Mucosa of rectum (tissue), 2 donors: ENCODE results near the gene GPR141.

ENCODE experiments used
- H3K27ac ChIP-seq, 2 donors: one replicate each; pipeline ENCODE4 v1.7.0; 2013; ENCODE audit warnings: inconsistent platforms in 2 of 2, low read depth in 2 of 2, low read length in 2 of 2
- H3K27me3 ChIP-seq, 2 donors: one replicate each; pipeline ENCODE4 v1.7.0; 2013; ENCODE audit warnings: low read length in 2 of 2; ENCODE audit not compliant: control insufficient read depth in 2 of 2, insufficient read depth in 2 of 2
- H3K36me3 ChIP-seq, 2 donors: one replicate each; pipeline ENCODE4 v1.7.0; 2013; ENCODE audit warnings: low read length in 2 of 2; ENCODE audit not compliant: control insufficient read depth in 2 of 2, insufficient read depth in 2 of 2
- H3K4me1 ChIP-seq, 2 donors: one replicate each; pipeline ENCODE4 v1.7.0; 2013; ENCODE audit warnings: low read length in 2 of 2, mild to moderate bottlenecking in 1 of 2; ENCODE audit not compliant: control insufficient read depth in 2 of 2, insufficient read depth in 2 of 2
- H3K4me3 ChIP-seq, 2 donors: one replicate each; pipeline ENCODE4 v1.7.0; 2013; ENCODE audit warnings: low read length in 2 of 2
- H3K9ac ChIP-seq, 2 donors: one replicate each; pipeline ENCODE4 v1.7.0; 2013; ENCODE audit warnings: low read length in 2 of 2, low read depth in 1 of 2, mild to moderate bottlenecking in 1 of 2
- H3K9me3 ChIP-seq, 2 donors: one replicate each; pipeline ENCODE4 v1.7.0; 2013; ENCODE audit warnings: low read length in 2 of 2; ENCODE audit not compliant: control insufficient read depth in 2 of 2
- donor health status: healthy.
- donor health status: Normal muscosa, but diverticular disease.

Gene GPR141

GRCh38 chr7:37683246-37684120 lies at the start of gene GPR141:
Gene GPR141 (plus strand): TSS chr7:37683766. CDS start chr7:37740394, 56,628 bp downstream.
- H3K9me3 ChIP-seq, result peaks cover 0 to 5% of the 10 kb centered on the region in 2 donors
- H3K27me3 ChIP-seq, result no peaks in the 10 kb centered on the region
- H3K9ac ChIP-seq, result no peak within 1 kb of the TSS
- H3K4me3 ChIP-seq, result peak within 1 kb of the TSS in 1 of 2 donors; percentile 2
- H3K36me3 ChIP-seq, result no peaks in the 10 kb centered on the region
- H3K27ac ChIP-seq, result no peak within 1 kb of the TSS
- H3K4me1 ChIP-seq, result no peaks in the 10 kb centered on the region

GRCh38 chr7:37635346-37635745 lies 48.2 kb upstream of the GPR141 start:
- no peaks in the 10 kb centered on the region for H3K4me1 ChIP-seq
- H3K27me3 ChIP-seq, result no peaks in the 10 kb centered on the region
- peaks cover 4 to 5% of the 10 kb centered on the region in 2 donors for H3K9me3 ChIP-seq
- no peaks in the 10 kb centered on the region for H3K36me3 ChIP-seq
- H3K9ac ChIP-seq, result no peak overlapping the region
- no peak overlapping the region for H3K4me3 ChIP-seq
- no peak overlapping the region for H3K27ac ChIP-seq

GRCh38 chr7:37642028-37642540 lies 41.5 kb upstream of the GPR141 start:
- no peaks in the 10 kb centered on the region for H3K36me3 ChIP-seq
- no peak overlapping the region for H3K4me3 ChIP-seq
- H3K9ac ChIP-seq, result no peak overlapping the region
- no peaks in the 10 kb centered on the region for H3K27me3 ChIP-seq
- peaks cover 0 to 3% of the 10 kb centered on the region in 2 donors for H3K9me3 ChIP-seq
- no peak overlapping the region for H3K27ac ChIP-seq
- H3K4me1 ChIP-seq, result no peaks in the 10 kb centered on the region

- Histone ChIP-seq H3K9me3 (peaks cover 0 to 3% of the 10 kb centered on the region in 2 donors), H3K36me3 (no peaks in the 10 kb centered on the region), H3K27me3 (no peaks in the 10 kb centered on the region), H3K4me3 (no peak overlapping the region), H3K9ac (no peak overlapping the region), H3K4me1 (no peaks in the 10 kb centered on the region), H3K27ac (no peak overlapping the region)
Observed at GRCh38 chr7:37643876-37644275, 39.7 kb upstream of the GPR141 start.

GRCh38 chr7:37645282-37646050 lies 38.1 kb upstream of the GPR141 start:
- Histone ChIP-seq H3K27ac (no peak overlapping the region), H3K27me3 (no peaks in the 10 kb centered on the region), H3K36me3 (no peaks in the 10 kb centered on the region), H3K9me3 (peaks cover 0 to 3% of the 10 kb centered on the region in 2 donors), H3K9ac (no peak overlapping the region), H3K4me1 (no peaks in the 10 kb centered on the region), H3K4me3 (peak overlapping the region in 1 of 2 donors; percentile 27)

- Histone ChIP-seq H3K27me3 (no peaks in the 10 kb centered on the region), H3K36me3 (no peaks in the 10 kb centered on the region), H3K27ac (no peak overlapping the region), H3K4me3 (no peak overlapping the region), H3K9ac (no peak overlapping the region), H3K4me1 (no peaks in the 10 kb centered on the region), H3K9me3 (peaks cover 0 to 3% of the 10 kb centered on the region in 2 donors)
Observed at GRCh38 chr7:37656913-37657530, 26.5 kb upstream of the GPR141 start.

GRCh38 chr7:37657816-37658215 lies 25.8 kb upstream of the GPR141 start:
- H3K4me3 ChIP-seq, result no peak overlapping the region
- no peaks in the 10 kb centered on the region for H3K27me3 ChIP-seq
- no peaks in the 10 kb centered on the region for H3K4me1 ChIP-seq
- H3K36me3 ChIP-seq, result no peaks in the 10 kb centered on the region
- no peak overlapping the region for H3K9ac ChIP-seq
- peaks cover 0 to 3% of the 10 kb centered on the region in 2 donors for H3K9me3 ChIP-seq
- no peak overlapping the region for H3K27ac ChIP-seq

GRCh38 chr7:37659971-37660565 lies 23.5 kb upstream of the GPR141 start:
- no peak overlapping the region for H3K27ac ChIP-seq
- H3K9me3 ChIP-seq, result peaks cover 0 to 3% of the 10 kb centered on the region in 2 donors
- no peaks in the 10 kb centered on the region for H3K4me1 ChIP-seq
- H3K9ac ChIP-seq, result no peak overlapping the region
- no peaks in the 10 kb centered on the region for H3K27me3 ChIP-seq
- H3K4me3 ChIP-seq, result no peak overlapping the region
- H3K36me3 ChIP-seq, result no peaks in the 10 kb centered on the region

GRCh38 chr7:37660614-37661013 lies 23.0 kb upstream of the GPR141 start:
- peaks cover 0 to 3% of the 10 kb centered on the region in 2 donors for H3K9me3 ChIP-seq
- no peak overlapping the region for H3K9ac ChIP-seq
- H3K4me1 ChIP-seq, result no peaks in the 10 kb centered on the region
- H3K27me3 ChIP-seq, result no peaks in the 10 kb centered on the region
- H3K36me3 ChIP-seq, result no peaks in the 10 kb centered on the region
- H3K4me3 ChIP-seq, result no peak overlapping the region
- H3K27ac ChIP-seq, result no peak overlapping the region
